ENCODE data around the gene CCT6B. TPM values are rescaled to one million over a fixed set of nuclear protein-coding genes. Genes with fewer than 3 reads are reported as not detected.

CCT6B gene
- total RNA-seq, 1 experiment from 2014 or later: 1.7 TPM

DNA sequence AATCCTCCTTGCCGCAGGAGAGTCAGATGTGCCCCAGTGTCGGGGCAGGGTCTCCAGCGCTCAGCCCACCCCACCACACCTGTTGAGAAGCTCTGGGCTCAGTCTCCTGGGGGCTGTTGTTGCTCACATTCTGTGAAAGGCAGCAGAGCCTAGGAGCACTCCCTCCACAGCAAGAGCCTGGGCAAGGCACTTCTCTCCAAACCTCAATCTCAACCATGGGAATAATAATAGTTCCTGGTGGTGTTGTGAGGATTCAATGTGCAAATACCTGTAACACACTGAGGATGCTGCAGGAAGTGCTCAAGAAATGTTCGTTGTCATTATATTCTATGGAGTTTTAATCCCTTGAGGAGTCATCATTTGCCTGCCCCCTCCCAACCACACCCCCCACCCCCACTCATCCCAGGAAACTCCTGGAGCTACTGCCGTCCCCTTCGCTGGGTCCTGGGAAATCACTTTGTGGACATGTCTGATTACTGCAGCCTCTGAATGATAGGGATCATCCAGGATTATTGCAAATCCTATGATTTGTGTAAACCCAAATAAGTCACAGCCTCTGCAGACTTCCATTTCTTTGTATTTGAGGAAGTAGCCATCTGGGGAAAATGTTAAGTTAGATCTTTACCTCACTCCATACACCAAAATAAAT, 61.5 kb downstream of the CCT6B start:
- Histone ChIP-seq H2BK15ac (ENCODE audit: low read depth, low read length) (no peak overlapping the region), H3K4me1 (ENCODE audit: insufficient read depth, low read length) (no peaks in the 10 kb centered on the region), H4K5ac (ENCODE audit: insufficient read length, low read depth, low read length) (no peak overlapping the region), H3K79me1 (ENCODE audit: insufficient read depth, low read depth, low read length, poor library complexity, severe bottlenecking) (no peaks in the 10 kb centered on the region), H3K79me2 (ENCODE audit: insufficient read depth, low read length) (no peaks in the 10 kb centered on the region), H3K27me3 (ENCODE audit: insufficient read depth, low read length) (no peaks in the 10 kb centered on the region), H3K4me2 (ENCODE audit: insufficient read depth, insufficient read length, low read length) (no peak overlapping the region), H3T11ph (ENCODE audit: low read length) (no peak overlapping the region), H3K23ac (ENCODE audit: insufficient read length, low read depth, low read length) (no peak overlapping the region), H2AFZ (ENCODE audit: low read length) (no peak overlapping the region), H3K23me2 (ENCODE audit: insufficient read length, low read depth, low read length, poor library complexity, severe bottlenecking) (no peaks in the 10 kb centered on the region), H4K8ac (replicated peaks; ENCODE audit: insufficient read length, low read depth, low read length) (no peak overlapping the region), H3K18ac (ENCODE audit: insufficient read length, low read depth, low read length) (no peak overlapping the region), H2BK5ac (ENCODE audit: insufficient read length, low read length) (no peak overlapping the region), H3K14ac (ENCODE audit: insufficient read depth, low read length) (no peak overlapping the region), H3K27ac (ENCODE audit: insufficient read length, low read depth, low read length) (no peak overlapping the region), H3K4ac (ENCODE audit: low read depth, low read length) (no peak overlapping the region), H2BK20ac (ENCODE audit: low read depth, low read length, poor library complexity, severe bottlenecking) (no peak overlapping the region), H4K91ac (ENCODE audit: insufficient read length, low read depth, low read length) (no peak overlapping the region), H4K20me1 (ENCODE audit: control insufficient read depth, insufficient read depth, insufficient read length) (no peaks in the 10 kb centered on the region), H2AK5ac (ENCODE audit: insufficient read length, low read length) (no peak overlapping the region), H3K9ac (ENCODE audit: extremely low read depth, insufficient read length, low read length) (no peak overlapping the region), H3K9me3 (ENCODE audit: control insufficient read depth, low read depth, low read length) (no peaks in the 10 kb centered on the region), H3K56ac (ENCODE audit: insufficient read length, low read depth, low read length) (no peak overlapping the region), H2BK12ac (ENCODE audit: insufficient read length, low read depth, low read length) (no peak overlapping the region), H2BK120ac (ENCODE audit: low read depth, low read length, poor library complexity, severe bottlenecking) (no peak overlapping the region)
- H3K27me3 Mint-ChIP-seq (ENCODE audit: low read depth): peaks cover 79% of the 10 kb centered on the region
- TF ChIP-seq, protein P1, sequence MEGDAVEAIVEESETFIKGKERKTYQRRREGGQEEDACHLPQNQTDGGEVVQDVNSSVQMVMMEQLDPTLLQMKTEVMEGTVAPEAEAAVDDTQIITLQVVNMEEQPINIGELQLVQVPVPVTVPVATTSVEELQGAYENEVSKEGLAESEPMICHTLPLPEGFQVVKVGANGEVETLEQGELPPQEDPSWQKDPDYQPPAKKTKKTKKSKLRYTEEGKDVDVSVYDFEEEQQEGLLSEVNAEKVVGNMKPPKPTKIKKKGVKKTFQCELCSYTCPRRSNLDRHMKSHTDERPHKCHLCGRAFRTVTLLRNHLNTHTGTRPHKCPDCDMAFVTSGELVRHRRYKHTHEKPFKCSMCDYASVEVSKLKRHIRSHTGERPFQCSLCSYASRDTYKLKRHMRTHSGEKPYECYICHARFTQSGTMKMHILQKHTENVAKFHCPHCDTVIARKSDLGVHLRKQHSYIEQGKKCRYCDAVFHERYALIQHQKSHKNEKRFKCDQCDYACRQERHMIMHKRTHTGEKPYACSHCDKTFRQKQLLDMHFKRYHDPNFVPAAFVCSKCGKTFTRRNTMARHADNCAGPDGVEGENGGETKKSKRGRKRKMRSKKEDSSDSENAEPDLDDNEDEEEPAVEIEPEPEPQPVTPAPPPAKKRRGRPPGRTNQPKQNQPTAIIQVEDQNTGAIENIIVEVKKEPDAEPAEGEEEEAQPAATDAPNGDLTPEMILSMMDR (conservative IDR thresholded peaks at IDR 0.05): no peak
- peak; percentile 23 for DNase-seq
- no peaks in the 10 kb centered on the region for H3K9me3 Mint-ChIP-seq
- no peak overlapping the region; a peak in 1 of 7 replicates for H3K27ac Mint-ChIP-seq
- no CpG with 5 or more reads among the region's 6 CpGs for WGBS (ENCODE audit: extremely low coverage, insufficient read length, low lambda C conversion rate)
- no peak overlapping the region for H3K4me3 Mint-ChIP-seq
- no peaks in the 10 kb centered on the region for H3K36me3 Mint-ChIP-seq (ENCODE audit: insufficient read depth in 1 of 3, low read depth in 3 of 3)
- H3K4me1 Mint-ChIP-seq: peaks cover 0 to 3% of the 10 kb centered on the region in 2 experiments; a peak in 1 of 4 replicates

All from H9 (cell line).